GM23338 (cell line): ENCODE data around the gene AGRN. TPM values are rescaled to one million over a fixed set of nuclear protein-coding genes. Genes with fewer than 3 reads are reported as not detected.

Source experiments
- ATAC-seq: fragments of 200-7000 bp; cut with Tn5 transposase; 3 replicates; pipeline ENCODE4 v1.9.1; 2020
- DNase-seq: peaks from one replicate; pipeline ENCODE4 v3.0.0-alpha.2; 2015; ENCODE audit warnings: low spot score
- H2AFZ ChIP-seq: fragments of 200-600 bp; sonication (generic); 2 replicates; pipeline ENCODE4 v1.8.0; 2016; ENCODE audit warnings: antibody characterized with exemption, mild to moderate bottlenecking, moderate library complexity
- H3F3A ChIP-seq: fragments of 200-600 bp; sonication (generic); replicated peaks from 2 replicates; pipeline ENCODE4 v1.8.0; 2017; ENCODE audit warnings: antibody characterized with exemption, mixed run types, low read depth
- H3K27ac ChIP-seq: fragments of 200-600 bp; sonication (generic); 2 replicates; pipeline ENCODE4 v1.6.1; 2016; ENCODE audit warnings: low read depth
- H3K27me3 ChIP-seq: fragments of 200-600 bp; sonication (generic); 2 replicates; pipeline ENCODE4 v1.8.0; 2016; ENCODE audit warnings: mild to moderate bottlenecking, mixed run types, moderate library complexity; ENCODE audit not compliant: insufficient read depth
- H3K36me3 ChIP-seq: fragments of 200-600 bp; sonication (generic); 2 replicates; pipeline ENCODE4 v1.8.0; 2016; ENCODE audit warnings: mild to moderate bottlenecking; ENCODE audit not compliant: insufficient read depth
- H3K4me1 ChIP-seq: fragments of 200-600 bp; sonication (generic); 2 replicates; pipeline ENCODE4 v1.8.0; 2016; ENCODE audit warnings: mild to moderate bottlenecking, moderate library complexity; ENCODE audit not compliant: insufficient read depth
- H3K4me2 ChIP-seq: fragments of 200-600 bp; sonication (generic); 2 replicates; pipeline ENCODE4 v1.7.1; 2017; ENCODE audit warnings: mixed run types
- H3K4me3 ChIP-seq: fragments of 200-600 bp; sonication (generic); 2 replicates; pipeline ENCODE4 v1.6.1; 2016; ENCODE audit warnings: mixed run types
- H3K79me2 ChIP-seq: fragments of 200-600 bp; sonication (generic); replicated peaks from 2 replicates; pipeline ENCODE4 v1.8.0; 2017; ENCODE audit warnings: mild to moderate bottlenecking; ENCODE audit not compliant: insufficient read depth
- H3K9me2 ChIP-seq: fragments of 200-600 bp; sonication (generic); 2 replicates; pipeline ENCODE4 v1.8.0; 2017; ENCODE audit not compliant: insufficient read depth
- H4K20me1 ChIP-seq: fragments of 200-600 bp; sonication (generic); replicated peaks from 2 replicates; pipeline ENCODE4 v1.8.0; 2017; ENCODE audit warnings: mild to moderate bottlenecking; ENCODE audit not compliant: insufficient read depth
- H3K27ac Mint-ChIP-seq: 2 replicates; pipeline ENCODE4 v1.8.0; 2020; ENCODE audit warnings: inconsistent platforms, mild to moderate bottlenecking, moderate library complexity, mixed read lengths
- H3K27me3 Mint-ChIP-seq: 3 replicates; pipeline ENCODE4 v1.8.0; 2022; ENCODE audit warnings: low read depth, mild to moderate bottlenecking, moderate library complexity, mixed read lengths, inconsistent platforms; ENCODE audit not compliant: insufficient read depth, poor library complexity
- H3K36me3 Mint-ChIP-seq: 3 replicates; pipeline ENCODE4 v1.8.0; 2021; ENCODE audit warnings: low read depth, mild to moderate bottlenecking, inconsistent platforms, moderate library complexity, mixed read lengths
- H3K4me1 Mint-ChIP-seq: 3 replicates; pipeline ENCODE4 v1.8.0; 2020; ENCODE audit warnings: mild to moderate bottlenecking, inconsistent platforms, mixed read lengths
- H3K4me3 Mint-ChIP-seq: 3 replicates; pipeline ENCODE4 v1.8.0; 2021; ENCODE audit warnings: moderate library complexity, mild to moderate bottlenecking, inconsistent platforms, mixed read lengths
- H3K9me3 Mint-ChIP-seq: 3 replicates; pipeline ENCODE4 v1.8.0; 2020; ENCODE audit warnings: moderate library complexity, mild to moderate bottlenecking, inconsistent platforms, mixed read lengths
- CREB1 ChIP-seq: fragments of 250-450 bp; sonication (Bioruptor Pico); IDR thresholded peaks from 2 replicates; pipeline ENCODE4 v1.5.0; 2020; ENCODE audit warnings: low read depth, mild to moderate bottlenecking, moderate library complexity
- EZH2phosphoT487 ChIP-seq: fragments of 200-600 bp; sonication (generic); IDR thresholded peaks from one replicate; pipeline ENCODE4 v1.8.1; 2018; ENCODE audit warnings: antibody characterized with exemption; ENCODE audit not compliant: unreplicated experiment
- JUNB ChIP-seq: IDR thresholded peaks from one replicate; pipeline ENCODE4 v1.6.1; 2016; ENCODE audit warnings: antibody characterized with exemption; ENCODE audit not compliant: unreplicated experiment
- NANOG ChIP-seq: IDR thresholded peaks from 2 replicates; pipeline ENCODE4 v1.6.1; 2016; ENCODE audit warnings: antibody characterized with exemption, borderline replicate concordance
- ZNF331 ChIP-seq: fragments of 250-450 bp; sonication (Bioruptor Pico); IDR thresholded peaks from 2 replicates; pipeline ENCODE4 v1.5.0; 2020; ENCODE audit warnings: low read depth, mild to moderate bottlenecking, moderate library complexity
- polyA plus RNA-seq: library from polyadenylated mRNA; unstranded; fragments of >200 nt; fragmentation: Nextera tagmentation; extraction: Ambion mirVana; gene quantifications from 2 replicates; pipeline ENCODE4 v1.2.1, GENCODE V29; 2016
- total RNA-seq: library from RNA; depleted of rRNA; stranded (reverse); fragments of >200 nt; shearing (Covaris generic); gene quantifications from 2 replicates; pipeline ENCODE4 v1.2.3, GENCODE V29; 2014
- TF ChIP-seq, protein P1 (sequence below), 2 experiments: fragments of 200-600 bp in 1 of 2; sonication (generic) in 1 of 2; conservative IDR thresholded peaks; 2 replicates each; pipeline versions ENCODE4 v1.5.1 to v1.6.1; 2016 to 2017; ENCODE audit warnings: antibody characterized with exemption in 2 of 2, low read depth in 2 of 2, mild to moderate bottlenecking in 2 of 2, moderate library complexity in 1 of 2

AGRN gene
- total and polyA plus RNA-seq, 2 experiments from 2014 or later: 12.3 to 185 TPM

DNA sequence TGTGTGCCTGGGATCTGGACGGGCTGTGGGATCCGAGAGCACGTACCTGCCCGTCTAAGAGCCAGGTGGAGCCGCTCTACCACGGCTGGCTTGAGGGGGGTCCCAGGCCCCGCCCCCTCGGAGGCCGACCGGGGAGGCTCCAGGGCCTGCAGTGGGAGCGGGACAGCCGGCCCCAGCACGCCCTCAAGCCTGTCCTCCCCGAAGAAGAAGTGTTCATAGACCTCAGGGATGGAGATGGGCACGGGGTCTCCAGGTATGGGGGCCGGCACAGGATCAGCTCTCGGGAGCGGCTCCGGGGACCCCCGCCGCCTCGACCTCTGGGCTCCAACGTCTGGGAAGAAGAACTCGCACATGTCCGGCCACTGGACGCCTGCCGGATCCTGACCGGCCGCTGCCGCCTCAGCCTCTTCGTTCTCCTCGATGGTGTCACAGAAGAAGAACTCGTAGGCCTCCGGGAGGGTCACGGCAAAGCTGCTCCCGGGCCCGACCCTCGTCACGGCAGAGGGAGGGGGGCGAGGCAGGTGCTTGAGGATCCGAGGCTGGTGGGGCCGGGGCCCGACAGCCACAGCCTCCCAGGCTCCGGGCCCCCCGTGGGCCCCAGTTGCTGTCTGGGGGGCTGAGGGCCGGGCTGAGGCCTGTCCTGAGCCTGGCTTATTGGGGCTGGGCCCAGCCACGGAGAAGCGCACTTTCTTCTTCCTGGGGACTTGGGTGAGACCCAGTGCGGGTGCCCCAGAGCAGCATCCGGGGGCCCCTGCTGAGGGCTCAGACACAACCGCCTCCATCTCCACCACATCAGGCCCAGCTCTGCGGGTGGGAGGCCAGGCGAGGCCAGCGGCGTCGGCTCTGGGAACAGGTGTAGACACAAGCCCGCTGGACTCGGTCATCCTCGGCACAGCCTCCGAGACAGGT, 40.8 kb upstream of the AGRN start:
- no peak overlapping the region for H2AFZ ChIP-seq
- no peak overlapping the region for H3K4me3 Mint-ChIP-seq
- H4K20me1 ChIP-seq: no peaks in the 10 kb centered on the region
- DNase-seq (no peak), ATAC-seq (no peak)
- no peak for TF ChIP-seq EZH2phosphoT487
- TF ChIP-seq, protein P1, sequence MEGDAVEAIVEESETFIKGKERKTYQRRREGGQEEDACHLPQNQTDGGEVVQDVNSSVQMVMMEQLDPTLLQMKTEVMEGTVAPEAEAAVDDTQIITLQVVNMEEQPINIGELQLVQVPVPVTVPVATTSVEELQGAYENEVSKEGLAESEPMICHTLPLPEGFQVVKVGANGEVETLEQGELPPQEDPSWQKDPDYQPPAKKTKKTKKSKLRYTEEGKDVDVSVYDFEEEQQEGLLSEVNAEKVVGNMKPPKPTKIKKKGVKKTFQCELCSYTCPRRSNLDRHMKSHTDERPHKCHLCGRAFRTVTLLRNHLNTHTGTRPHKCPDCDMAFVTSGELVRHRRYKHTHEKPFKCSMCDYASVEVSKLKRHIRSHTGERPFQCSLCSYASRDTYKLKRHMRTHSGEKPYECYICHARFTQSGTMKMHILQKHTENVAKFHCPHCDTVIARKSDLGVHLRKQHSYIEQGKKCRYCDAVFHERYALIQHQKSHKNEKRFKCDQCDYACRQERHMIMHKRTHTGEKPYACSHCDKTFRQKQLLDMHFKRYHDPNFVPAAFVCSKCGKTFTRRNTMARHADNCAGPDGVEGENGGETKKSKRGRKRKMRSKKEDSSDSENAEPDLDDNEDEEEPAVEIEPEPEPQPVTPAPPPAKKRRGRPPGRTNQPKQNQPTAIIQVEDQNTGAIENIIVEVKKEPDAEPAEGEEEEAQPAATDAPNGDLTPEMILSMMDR (conservative IDR thresholded peaks at IDR 0.05; ENCODE audit: low read depth in 2 of 2): 0 out of 4 replicates have a peak, but pooled peaks of 1 of the 2 experiments have one; percentile 6
- H3K4me3 ChIP-seq: no peak overlapping the region
- H3K27ac ChIP-seq: no peak overlapping the region
- H3K27me3 Mint-ChIP-seq: peaks cover 29% of the 10 kb centered on the region
- no peaks in the 10 kb centered on the region for H3K9me2 ChIP-seq
- H3K36me3 ChIP-seq: no peaks in the 10 kb centered on the region
- H3K27ac Mint-ChIP-seq: no peak overlapping the region
- H3K4me2 ChIP-seq: no peak overlapping the region
- no peaks in the 10 kb centered on the region for H3F3A ChIP-seq
- peaks cover 4% of the 10 kb centered on the region for H3K4me1 Mint-ChIP-seq
- peaks cover 5% of the 10 kb centered on the region for H3K9me3 Mint-ChIP-seq
- no peaks in the 10 kb centered on the region for H3K79me2 ChIP-seq
- H3K36me3 Mint-ChIP-seq: peaks cover 5% of the 10 kb centered on the region
- no peaks in the 10 kb centered on the region; the same call in 1 of the 2 replicates for H3K4me1 ChIP-seq
- H3K27me3 ChIP-seq: peaks cover 8% of the 10 kb centered on the region

DNA sequence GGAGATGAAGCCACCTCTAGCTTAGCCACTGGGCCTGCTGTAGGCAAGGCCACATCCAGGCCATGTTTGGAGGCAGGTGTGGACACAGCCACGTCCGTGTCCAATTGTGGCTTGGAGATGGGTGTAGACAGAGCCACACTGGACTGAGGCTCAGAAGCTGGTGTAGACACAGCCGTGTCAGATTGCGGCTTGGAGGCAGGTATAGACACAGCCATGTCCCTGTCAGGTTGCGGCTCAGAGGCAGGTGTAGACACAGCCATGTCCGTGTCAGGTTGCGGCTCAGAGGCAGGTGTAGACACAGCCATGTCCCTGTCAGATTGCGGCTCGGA, 40.2 kb upstream of the AGRN start:
- H4K20me1 ChIP-seq: no peaks in the 10 kb centered on the region
- H3F3A ChIP-seq: no peaks in the 10 kb centered on the region
- no peak overlapping the region for H2AFZ ChIP-seq
- no peak overlapping the region for H3K4me3 Mint-ChIP-seq
- peaks cover 5% of the 10 kb centered on the region for H3K36me3 Mint-ChIP-seq
- H3K27ac ChIP-seq: no peak overlapping the region
- H3K9me3 Mint-ChIP-seq: peaks cover 5% of the 10 kb centered on the region
- ATAC-seq (no peak), DNase-seq (no peak)
- H3K27me3 ChIP-seq: peaks cover 10% of the 10 kb centered on the region
- peaks cover 31% of the 10 kb centered on the region for H3K27me3 Mint-ChIP-seq
- no peaks in the 10 kb centered on the region for H3K36me3 ChIP-seq
- H3K79me2 ChIP-seq: no peaks in the 10 kb centered on the region
- H3K9me2 ChIP-seq: no peaks in the 10 kb centered on the region
- H3K4me3 ChIP-seq: no peak overlapping the region
- H3K4me2 ChIP-seq: no peak overlapping the region
- H3K4me1 Mint-ChIP-seq: peaks cover 4% of the 10 kb centered on the region
- TF ChIP-seq EZH2phosphoT487 (no peak), NANOG (no peak), JUNB (no peak), CREB1 (no peak), ZNF331 (CRISPR knock-in tag) (no peak)
- TF ChIP-seq, protein P1 (conservative IDR thresholded peaks at IDR 0.05; ENCODE audit: low read depth in 2 of 2): no peak
- H3K27ac Mint-ChIP-seq: no peak overlapping the region
- H3K4me1 ChIP-seq: no peaks in the 10 kb centered on the region; the same call in 1 of the 2 replicates
